Sigmoid colon (tissue), 4 donors: ENCODE measurements around the gene BTBD9.

Source experiments
- EP300 ChIP-seq, 4 donors: sonication (generic); formaldehyde crosslinking; IDR thresholded peaks; one replicate each; pipeline ENCODE4 v1.6.1; 2017; ENCODE audit warnings: antibody characterized with exemption in 4 of 4
- POLR2A ChIP-seq, 2 donors: fragments of 450-650 bp; IDR thresholded peaks; one replicate each; pipeline ENCODE4 v1.6.1; 2016; ENCODE audit warnings: antibody characterized with exemption in 2 of 2, mild to moderate bottlenecking in 2 of 2, moderate library complexity in 2 of 2
- POLR2AphosphoS5 ChIP-seq, 4 donors: sonication (generic); formaldehyde crosslinking; IDR thresholded peaks; one replicate each; pipeline ENCODE4 v1.6.1; 2017; ENCODE audit warnings: antibody characterized with exemption in 4 of 4
- TF ChIP-seq, protein P1 (sequence below), 4 experiments: fragments of 450-650 bp in 3 of 4; fragments of 200-600 bp in 1 of 4; IDR thresholded peaks; one replicate each; pipeline ENCODE4 v1.5.1; 2016 to 2019; ENCODE audit warnings: antibody characterized with exemption in 4 of 4, mild to moderate bottlenecking in 3 of 4, moderate library complexity in 2 of 4

DNA sequence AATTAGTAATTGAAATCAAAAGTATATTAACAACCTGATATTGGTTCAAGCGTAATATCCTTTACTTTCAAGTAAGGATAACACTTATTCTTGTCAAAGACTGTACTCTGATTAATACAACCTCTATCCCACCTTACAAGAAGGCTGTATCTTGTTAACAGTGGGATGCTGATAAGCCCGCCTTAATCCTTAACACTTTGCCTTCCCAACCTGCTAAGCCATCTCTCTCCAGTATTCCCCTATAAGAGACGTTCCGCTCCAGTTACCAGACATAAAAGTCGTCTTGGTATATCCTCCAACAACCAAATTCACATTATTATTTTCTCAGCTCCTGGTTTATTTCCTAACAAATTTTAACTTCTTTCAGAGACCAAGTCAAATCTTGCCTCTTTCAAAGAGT lies 2.0 kb downstream of the BTBD9 start:
- TF ChIP-seq, protein P1, sequence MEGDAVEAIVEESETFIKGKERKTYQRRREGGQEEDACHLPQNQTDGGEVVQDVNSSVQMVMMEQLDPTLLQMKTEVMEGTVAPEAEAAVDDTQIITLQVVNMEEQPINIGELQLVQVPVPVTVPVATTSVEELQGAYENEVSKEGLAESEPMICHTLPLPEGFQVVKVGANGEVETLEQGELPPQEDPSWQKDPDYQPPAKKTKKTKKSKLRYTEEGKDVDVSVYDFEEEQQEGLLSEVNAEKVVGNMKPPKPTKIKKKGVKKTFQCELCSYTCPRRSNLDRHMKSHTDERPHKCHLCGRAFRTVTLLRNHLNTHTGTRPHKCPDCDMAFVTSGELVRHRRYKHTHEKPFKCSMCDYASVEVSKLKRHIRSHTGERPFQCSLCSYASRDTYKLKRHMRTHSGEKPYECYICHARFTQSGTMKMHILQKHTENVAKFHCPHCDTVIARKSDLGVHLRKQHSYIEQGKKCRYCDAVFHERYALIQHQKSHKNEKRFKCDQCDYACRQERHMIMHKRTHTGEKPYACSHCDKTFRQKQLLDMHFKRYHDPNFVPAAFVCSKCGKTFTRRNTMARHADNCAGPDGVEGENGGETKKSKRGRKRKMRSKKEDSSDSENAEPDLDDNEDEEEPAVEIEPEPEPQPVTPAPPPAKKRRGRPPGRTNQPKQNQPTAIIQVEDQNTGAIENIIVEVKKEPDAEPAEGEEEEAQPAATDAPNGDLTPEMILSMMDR (IDR thresholded peaks at IDR 0.05): no peak
- TF ChIP-seq POLR2AphosphoS5 (IDR thresholded peaks at IDR 0.05): no peak
- TF ChIP-seq POLR2A (IDR thresholded peaks at IDR 0.05): no peak
- TF ChIP-seq EP300 (IDR thresholded peaks at IDR 0.05): no peak
